HUES48 (cell line): ENCODE data around the gene IQUB.
"Not testable (repeated sequence)": the region's sequence is repeated elsewhere in the genome, so short reads cannot be mapped to it uniquely, and the experiment has no call there.

Source experiments
- H3K27ac ChIP-seq: one replicate; pipeline ENCODE4 v1.7.0; 2013; ENCODE audit warnings: low read depth, low read length, inconsistent platforms
- H3K27me3 ChIP-seq: 2 replicates; pipeline ENCODE4 v1.6.1; 2013; ENCODE audit warnings: mild to moderate bottlenecking, low read length; ENCODE audit not compliant: control insufficient read depth, insufficient read depth
- H3K36me3 ChIP-seq: 2 replicates; pipeline ENCODE4 v1.6.1; 2013; ENCODE audit warnings: low read length; ENCODE audit not compliant: control insufficient read depth, insufficient read depth
- H3K4me1 ChIP-seq: 2 replicates; pipeline ENCODE4 v1.6.1; 2013; ENCODE audit warnings: mild to moderate bottlenecking, low read length; ENCODE audit not compliant: control insufficient read depth, insufficient read depth
- H3K4me3 ChIP-seq: 2 replicates; pipeline ENCODE4 v1.5.1; 2013; ENCODE audit warnings: mild to moderate bottlenecking, low read depth, low read length
- H3K9ac ChIP-seq: 2 replicates; pipeline ENCODE4 v1.6.1; 2013; ENCODE audit warnings: mild to moderate bottlenecking, low read depth, low read length, moderate library complexity
- H3K9me3 ChIP-seq: 2 replicates; pipeline ENCODE4 v1.6.1; 2013; ENCODE audit warnings: low read length; ENCODE audit not compliant: control insufficient read depth, insufficient read depth

The IQUB gene

GRCh38 chr7:123415625-123416024 is 118.8 kb downstream of the IQUB start:
- Histone ChIP-seq H3K9me3 (peaks cover 17% of the 10 kb centered on the region), H3K4me1 (peaks cover 2% of the 10 kb centered on the region), H3K36me3 (no peaks in the 10 kb centered on the region), H3K4me3 (no peak overlapping the region), H3K9ac (no peak overlapping the region), H3K27ac (no peak overlapping the region), H3K27me3 (no peaks in the 10 kb centered on the region)

- no peak overlapping the region for H3K4me3 ChIP-seq
- H3K4me1 ChIP-seq: peaks cover 8% of the 10 kb centered on the region
- H3K9ac ChIP-seq: no peak overlapping the region
- no peak overlapping the region for H3K27ac ChIP-seq
- no peaks in the 10 kb centered on the region for H3K9me3 ChIP-seq
- no peaks in the 10 kb centered on the region for H3K27me3 ChIP-seq
- H3K36me3 ChIP-seq: no peaks in the 10 kb centered on the region
Observed at GRCh38 chr7:123410273-123410904, 124.0 kb downstream of the IQUB start.

- H3K27ac ChIP-seq, H3K9me3 ChIP-seq, H3K9ac ChIP-seq, H3K36me3 ChIP-seq, H3K4me3 ChIP-seq, H3K27me3 ChIP-seq, H3K4me1 ChIP-seq: not testable (repeated sequence)
Observed at GRCh38 chr7:123407951-123408350, 126.4 kb downstream of the IQUB start.
